HAP-1 (cell line): Measurements from ENCODE around the gene HEXD.

Experiments used
- DNase-seq, 2 experiments: peaks; one replicate each; pipeline ENCODE4 v3.0.0-alpha.2; 2016 to 2020; ENCODE audit warnings: low spot score in 2 of 2
- H3K27me3 ChIP-seq: fragments of 250-450 bp; sonication (Bioruptor Pico); 2 replicates; pipeline ENCODE4 v1.5.1; 2020; ENCODE audit warnings: low read depth, mild to moderate bottlenecking, moderate library complexity
- H3K36me3 ChIP-seq: fragments of 250-450 bp; sonication (Bioruptor Pico); replicated peaks from 2 replicates; pipeline ENCODE4 v1.5.1; 2020; ENCODE audit warnings: mild to moderate bottlenecking
- H3K4me1 ChIP-seq: fragments of 250-450 bp; sonication (Bioruptor Pico); 2 replicates; pipeline ENCODE4 v1.5.1; 2020; ENCODE audit warnings: mild to moderate bottlenecking
- H3K4me3 ChIP-seq: fragments of 250-450 bp; sonication (Bioruptor Pico); 2 replicates; pipeline ENCODE4 v1.5.1; 2020; ENCODE audit warnings: mild to moderate bottlenecking, moderate library complexity
- H3K9me3 ChIP-seq: fragments of 250-450 bp; sonication (Bioruptor Pico); 2 replicates; pipeline ENCODE4 v1.5.1; 2020; ENCODE audit warnings: mild to moderate bottlenecking, moderate library complexity
- in situ Hi-C: fragments of 300-500 bp; cut with MboI; formaldehyde crosslinking; loops from 3 replicates; pipeline ENCODE4 v1.14.3; 2020; ENCODE audit warnings: low sequenced_read_pairs, inconsistent platforms, mixed read lengths

The HEXD gene

DNA sequence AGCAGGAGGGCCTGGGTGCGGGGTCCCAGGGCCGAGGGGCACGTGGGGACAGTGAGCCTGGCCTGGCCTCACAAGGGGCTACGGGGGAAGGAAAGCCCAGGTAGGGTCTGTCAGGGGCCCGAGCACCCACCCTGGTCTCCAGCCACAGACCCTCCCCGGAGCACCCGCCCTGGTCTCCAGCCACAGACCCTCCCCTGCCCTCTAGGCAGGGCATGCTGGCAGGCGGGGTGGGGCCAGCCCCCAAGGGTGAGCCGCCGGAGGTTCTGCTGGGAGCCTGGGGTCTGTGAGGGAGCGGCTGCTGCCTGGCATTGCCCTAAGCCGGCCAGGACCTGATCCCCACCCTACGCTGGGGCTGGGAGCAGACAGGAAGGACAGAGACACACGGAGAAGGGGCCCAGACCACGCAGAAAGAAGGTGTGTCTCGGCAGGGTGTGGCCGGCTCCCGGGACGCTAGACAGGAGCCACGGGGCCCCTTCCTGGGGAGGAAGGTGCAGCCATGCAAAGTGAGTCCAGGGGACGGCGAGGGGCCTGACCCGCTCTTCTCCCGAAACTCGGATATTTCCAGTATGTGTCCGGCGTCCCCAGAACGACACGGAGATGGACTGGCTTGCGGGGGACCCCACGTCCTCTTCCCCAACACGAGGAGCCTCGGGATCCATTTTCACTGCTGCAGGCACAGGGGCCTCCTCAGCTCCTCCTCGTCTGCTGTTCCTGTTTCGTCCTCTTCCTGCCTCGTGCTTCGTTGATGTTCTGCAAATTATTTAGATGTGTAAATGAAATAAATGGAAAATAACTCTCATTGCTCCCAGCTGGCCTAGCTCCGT lies 31.1 kb upstream of the HEXD start:
- Histone ChIP-seq H3K4me3 (no peak overlapping the region), H3K4me1 (no peaks in the 10 kb centered on the region), H3K36me3 (no peaks in the 10 kb centered on the region), H3K9me3 (no peaks in the 10 kb centered on the region), H3K27me3 (peaks cover 6% of the 10 kb centered on the region; the same call in 1 of the 2 replicates)
- no peak for DNase-seq
- in situ Hi-C loops: no loop called here

DNA sequence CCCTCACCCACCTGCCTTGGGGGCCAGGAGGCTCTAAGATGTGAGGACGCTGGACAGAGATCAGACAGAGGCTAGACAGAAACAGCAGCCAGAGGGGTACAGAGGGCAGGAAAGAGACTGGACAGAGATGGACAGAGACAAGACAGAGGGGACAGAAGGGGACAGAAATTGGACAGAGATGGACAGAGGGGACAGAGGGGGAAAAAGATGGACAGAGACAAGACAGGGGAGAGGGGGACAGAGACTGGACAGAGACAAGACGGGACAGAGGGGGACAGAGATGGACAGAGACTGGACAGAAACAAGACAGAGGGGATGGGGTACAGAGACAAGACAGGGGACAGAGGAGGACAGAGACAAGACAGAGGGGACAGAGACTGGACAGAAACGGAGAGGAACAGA lies 30.4 kb upstream of the HEXD start:
- in situ Hi-C loops: no loop called here

DNA sequence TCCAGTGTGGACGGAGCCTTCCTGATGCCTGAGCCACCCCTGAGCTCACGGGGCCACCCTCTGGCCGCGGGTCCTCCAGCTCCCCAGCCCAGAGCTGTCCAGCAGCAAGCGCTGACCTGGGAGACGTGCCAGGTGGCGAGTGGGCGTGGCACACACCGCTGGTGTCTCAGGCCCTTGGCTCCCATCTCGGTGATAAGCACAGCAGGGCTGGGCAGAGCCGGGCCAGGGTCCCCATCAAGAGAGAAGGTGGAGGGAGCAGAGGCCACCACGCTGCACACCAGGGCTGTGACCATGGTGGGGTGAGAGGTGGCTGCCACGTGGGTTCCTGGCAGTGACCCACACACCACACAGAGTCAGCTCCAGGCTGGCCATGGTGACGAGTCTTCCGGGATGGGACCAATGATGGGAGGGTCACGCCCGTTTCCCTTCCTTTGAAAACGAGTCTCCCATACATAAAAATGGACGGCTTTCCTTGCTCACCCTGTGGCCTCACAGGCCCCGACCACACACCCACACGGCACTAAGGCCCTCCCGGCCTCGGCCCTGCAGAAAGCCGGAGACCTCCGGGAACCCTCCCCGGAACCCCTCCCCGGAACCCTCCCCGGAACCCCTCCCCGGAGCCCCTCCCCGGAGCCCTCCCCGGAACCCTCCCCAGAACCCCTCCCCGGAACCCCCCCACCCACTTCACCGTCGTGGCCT lies 29.8 kb upstream of the HEXD start:
- Histone ChIP-seq H3K36me3 (no peaks in the 10 kb centered on the region), H3K9me3 (no peaks in the 10 kb centered on the region), H3K4me1 (no peaks in the 10 kb centered on the region), H3K4me3 (no peak overlapping the region), H3K27me3 (peaks cover 6% of the 10 kb centered on the region; the same call in 1 of the 2 replicates)
- in situ Hi-C loops: no loop called here
- peak in 1 of 2 experiments; percentile 32 for DNase-seq

More for the DNA sequence above, 30.4 kb upstream of the HEXD start:
- Histone ChIP-seq H3K4me3 (no peak overlapping the region), H3K27me3 (peaks cover 6% of the 10 kb centered on the region; the same call in 1 of the 2 replicates), H3K9me3 (no peaks in the 10 kb centered on the region), H3K4me1 (no peaks in the 10 kb centered on the region), H3K36me3 (no peaks in the 10 kb centered on the region)
- no peak for DNase-seq

DNA sequence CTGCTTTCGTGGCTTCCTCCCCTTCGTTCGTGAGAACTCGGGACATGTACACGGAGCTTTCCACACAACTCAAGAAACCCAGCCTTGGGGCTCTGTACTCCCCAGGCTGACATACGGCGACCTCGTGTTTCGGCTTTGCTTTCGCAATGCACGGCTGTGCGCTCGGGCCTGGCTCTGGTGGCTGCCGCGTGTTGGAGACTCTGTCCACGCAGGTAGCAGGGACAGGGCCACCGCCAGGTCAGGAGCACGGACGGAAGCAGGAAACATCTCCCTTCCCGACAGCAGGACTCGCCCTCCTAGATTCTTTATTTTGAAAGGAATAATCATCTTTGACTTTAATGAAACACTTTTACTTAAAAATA lies 29.2 kb upstream of the HEXD start:
- DNase-seq: no peak
- Histone ChIP-seq H3K36me3 (no peaks in the 10 kb centered on the region), H3K27me3 (peaks cover 6% of the 10 kb centered on the region; the same call in 1 of the 2 replicates), H3K9me3 (no peaks in the 10 kb centered on the region), H3K4me1 (no peaks in the 10 kb centered on the region), H3K4me3 (no peak overlapping the region)
- in situ Hi-C loops: no loop called here

DNA sequence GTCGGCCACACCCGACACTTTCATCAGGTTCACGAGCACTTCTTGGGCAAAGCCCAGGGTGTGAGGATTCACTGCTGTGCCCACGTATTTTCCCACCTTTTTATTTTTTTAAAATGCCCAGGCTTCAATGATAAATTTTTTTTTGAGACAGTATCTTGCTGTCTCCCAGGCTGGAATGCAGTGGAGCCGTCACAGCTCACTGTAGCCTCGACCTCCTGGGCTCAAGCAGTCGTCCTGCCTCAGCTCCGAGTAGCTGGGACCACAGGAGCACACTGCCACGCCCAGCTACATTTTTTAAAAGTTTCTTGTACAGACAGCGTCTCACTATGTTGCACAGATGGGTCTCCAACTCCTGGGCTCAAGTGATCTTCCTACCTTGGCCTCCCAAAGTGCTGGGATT lies 28.8 kb upstream of the HEXD start:
- Histone ChIP-seq H3K9me3 (no peaks in the 10 kb centered on the region), H3K4me1 (no peaks in the 10 kb centered on the region), H3K4me3 (no peak overlapping the region), H3K36me3 (no peaks in the 10 kb centered on the region), H3K27me3 (peaks cover 6% of the 10 kb centered on the region; the same call in 1 of the 2 replicates)
- in situ Hi-C loops: no loop called here
- no peak for DNase-seq

DNA sequence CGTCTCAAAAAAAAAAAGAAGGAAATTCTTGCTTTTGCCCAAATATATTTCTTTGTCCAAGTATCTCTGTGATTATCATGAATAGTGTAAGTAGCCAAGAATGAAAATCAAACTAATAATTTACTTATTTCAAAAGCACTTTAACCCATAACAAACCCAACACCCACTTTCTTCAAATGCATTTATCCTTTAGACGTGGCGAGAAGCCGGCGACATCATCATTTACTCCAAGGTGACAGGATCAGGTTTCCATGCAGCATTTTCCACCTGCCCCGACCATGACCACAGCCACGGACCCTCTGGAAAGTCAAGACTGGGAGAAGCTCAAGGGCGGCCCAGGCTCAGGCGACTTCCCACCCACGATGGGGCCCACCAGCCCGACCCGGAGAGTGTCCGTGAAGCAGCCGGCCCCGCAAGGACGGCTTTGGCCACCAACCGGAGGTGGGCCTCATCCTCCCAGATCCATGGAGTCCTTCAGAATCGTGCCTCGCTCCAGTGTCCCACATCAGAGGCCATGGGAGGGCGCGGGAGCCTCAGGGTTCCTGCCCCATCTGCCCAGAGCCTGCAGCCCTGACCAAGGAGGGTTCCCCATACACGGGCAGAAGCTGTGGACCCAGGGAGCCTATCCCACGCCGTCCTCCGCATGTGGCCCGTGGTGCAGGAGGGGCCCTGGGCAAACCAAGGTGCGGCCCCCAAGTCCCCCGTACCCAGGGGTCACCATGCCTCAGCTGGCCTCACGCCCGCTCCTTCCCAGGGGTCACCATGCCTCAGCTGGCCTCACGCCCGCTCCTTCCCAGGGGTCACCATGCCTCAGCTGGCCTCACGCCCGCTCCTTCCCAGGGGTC lies 27.9 kb upstream of the HEXD start:
- DNase-seq: no peak

DNA sequence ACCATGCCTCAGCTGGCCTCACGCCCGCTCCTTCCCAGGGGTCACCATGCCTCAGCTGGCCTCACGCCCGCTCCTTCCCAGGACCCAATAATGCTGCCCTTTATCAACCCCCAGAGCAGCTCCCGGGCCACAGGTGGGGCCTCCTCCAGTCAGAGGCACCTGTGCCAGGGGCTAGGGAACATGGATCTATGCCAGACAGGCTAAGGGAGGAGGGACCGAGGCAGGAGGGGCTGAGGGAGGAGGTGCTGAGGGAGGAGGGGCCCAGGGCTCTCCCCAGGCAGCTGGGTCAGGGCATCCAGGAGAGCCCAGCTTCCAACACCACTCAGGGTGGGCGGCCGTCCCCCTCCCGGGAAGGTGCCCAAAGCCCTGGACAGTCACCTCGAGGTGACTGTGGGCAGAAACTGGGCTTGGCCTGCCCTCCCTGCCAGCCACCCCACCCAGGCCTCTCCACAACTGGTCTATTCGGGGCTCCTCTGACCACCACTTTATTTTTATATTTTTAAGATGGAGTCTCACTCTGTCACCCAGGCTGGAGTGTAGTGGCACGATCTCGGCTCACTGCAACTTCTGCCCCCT lies 27.2 kb upstream of the HEXD start:
- in situ Hi-C loops: no loop called here
- DNase-seq: no peak
- no peak overlapping the region for H3K4me3 ChIP-seq
- no peaks in the 10 kb centered on the region for H3K36me3 ChIP-seq
- no peaks in the 10 kb centered on the region for H3K9me3 ChIP-seq
- no peaks in the 10 kb centered on the region for H3K4me1 ChIP-seq
- H3K27me3 ChIP-seq: peaks cover 6% of the 10 kb centered on the region; the same call in 1 of the 2 replicates

More for the DNA sequence above, 27.9 kb upstream of the HEXD start:
- no peaks in the 10 kb centered on the region for H3K9me3 ChIP-seq
- no peak overlapping the region for H3K4me3 ChIP-seq
- H3K4me1 ChIP-seq: no peaks in the 10 kb centered on the region
- H3K27me3 ChIP-seq: peaks cover 6% of the 10 kb centered on the region; the same call in 1 of the 2 replicates
- H3K36me3 ChIP-seq: no peaks in the 10 kb centered on the region
- in situ Hi-C loops: no loop called here

DNA sequence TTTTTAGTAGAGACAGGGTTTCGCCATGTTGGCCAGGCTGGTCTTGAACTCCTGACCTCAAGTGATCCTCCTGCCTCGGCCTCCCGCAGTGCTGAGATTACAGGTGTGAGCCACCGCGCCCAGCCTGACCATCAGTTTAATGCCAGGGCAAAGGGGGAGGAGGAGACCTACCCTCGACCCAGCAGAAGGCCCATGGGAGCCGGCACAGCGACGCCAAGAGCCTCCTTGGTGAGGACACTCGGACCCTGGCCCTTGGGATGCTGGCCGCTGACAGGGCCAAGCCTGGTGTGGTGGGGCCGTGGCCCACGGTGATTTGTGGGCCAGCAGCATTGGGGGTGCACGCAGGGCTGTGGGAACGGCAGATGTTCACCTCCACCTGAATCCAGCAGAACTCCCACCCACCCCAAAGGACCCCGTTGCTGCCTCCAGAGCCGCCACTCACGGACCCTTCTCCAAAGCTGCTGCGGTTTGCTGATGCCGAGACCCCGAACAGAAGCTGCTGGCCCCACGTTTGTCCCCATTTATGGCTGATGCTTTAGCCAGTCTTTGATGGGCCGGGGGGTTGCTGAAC lies 26.6 kb upstream of the HEXD start:
- H3K36me3 ChIP-seq: no peaks in the 10 kb centered on the region
- H3K4me3 ChIP-seq: no peak overlapping the region
- in situ Hi-C loops: no loop called here
- peaks cover 6% of the 10 kb centered on the region; the same call in 1 of the 2 replicates for H3K27me3 ChIP-seq
- H3K4me1 ChIP-seq: no peaks in the 10 kb centered on the region
- DNase-seq: no peak
- no peaks in the 10 kb centered on the region for H3K9me3 ChIP-seq

DNA sequence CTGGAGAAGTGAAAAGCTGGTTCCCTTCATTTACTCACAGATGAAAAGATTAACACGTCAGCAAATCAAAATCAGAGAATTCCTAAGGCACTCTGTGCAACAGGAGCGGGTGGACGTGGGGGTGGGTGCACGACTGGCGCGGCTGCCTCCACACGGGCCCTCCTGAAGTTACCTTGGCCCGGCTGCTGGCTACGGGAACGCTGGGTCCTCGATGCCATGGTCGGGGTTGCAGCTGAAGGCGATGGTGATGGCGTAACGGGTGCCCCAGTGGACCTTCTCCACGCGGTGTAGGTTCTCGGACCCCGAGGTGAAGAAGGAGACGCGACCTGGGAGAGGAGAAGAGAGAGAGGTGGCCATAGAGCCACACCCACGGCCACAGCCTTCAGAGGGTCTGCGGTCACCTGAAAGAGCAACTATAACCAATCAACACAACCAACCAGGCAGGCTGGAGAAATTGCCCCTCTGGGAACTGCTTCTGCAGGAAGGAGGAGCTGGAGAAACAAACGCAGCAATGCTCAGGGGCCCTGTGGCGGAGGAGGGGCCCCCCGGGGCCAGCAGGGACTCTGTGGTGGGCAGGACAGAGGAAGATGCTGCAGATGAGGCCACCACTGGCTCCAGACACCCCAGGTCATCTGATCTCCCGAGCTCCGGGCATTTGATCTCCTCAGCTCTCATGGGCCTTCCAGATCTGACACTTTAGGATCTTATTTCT lies 25.8 kb upstream of the HEXD start:
- H3K27me3 ChIP-seq: 0 out of 2 replicates have a peak, but pooled peaks cover under 1% of the 10 kb centered on the region
- no peaks in the 10 kb centered on the region for H3K36me3 ChIP-seq
- H3K4me3 ChIP-seq: no peak overlapping the region
- H3K4me1 ChIP-seq: no peaks in the 10 kb centered on the region
- no peaks in the 10 kb centered on the region for H3K9me3 ChIP-seq
- DNase-seq: no peak
- in situ Hi-C loops: no loop called here

DNA sequence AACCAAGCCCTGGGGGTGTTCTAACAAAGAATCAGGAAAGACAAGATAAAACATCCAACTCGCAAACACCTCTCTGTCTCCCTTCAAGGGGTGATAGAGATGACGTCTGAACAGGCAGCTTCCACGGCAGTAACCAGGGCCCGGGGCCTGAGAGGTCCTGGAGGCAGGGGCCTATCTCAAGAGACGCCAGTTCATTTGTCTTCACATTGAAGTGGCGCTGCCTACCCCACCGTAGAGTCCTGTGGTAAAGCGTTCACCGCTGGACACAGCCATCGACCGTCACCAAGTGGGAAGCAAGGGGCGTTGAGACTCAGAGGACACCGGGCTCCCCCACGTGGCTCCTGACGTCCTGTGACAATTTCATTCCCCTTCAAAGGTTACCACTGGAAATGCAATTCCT lies 25.2 kb upstream of the HEXD start:
- no peaks in the 10 kb centered on the region for H3K9me3 ChIP-seq
- in situ Hi-C loops: no loop called here
- H3K27me3 ChIP-seq: no peaks in the 10 kb centered on the region
- H3K36me3 ChIP-seq: no peaks in the 10 kb centered on the region
- H3K4me3 ChIP-seq: no peak overlapping the region
- no peak for DNase-seq
- no peaks in the 10 kb centered on the region for H3K4me1 ChIP-seq

DNA sequence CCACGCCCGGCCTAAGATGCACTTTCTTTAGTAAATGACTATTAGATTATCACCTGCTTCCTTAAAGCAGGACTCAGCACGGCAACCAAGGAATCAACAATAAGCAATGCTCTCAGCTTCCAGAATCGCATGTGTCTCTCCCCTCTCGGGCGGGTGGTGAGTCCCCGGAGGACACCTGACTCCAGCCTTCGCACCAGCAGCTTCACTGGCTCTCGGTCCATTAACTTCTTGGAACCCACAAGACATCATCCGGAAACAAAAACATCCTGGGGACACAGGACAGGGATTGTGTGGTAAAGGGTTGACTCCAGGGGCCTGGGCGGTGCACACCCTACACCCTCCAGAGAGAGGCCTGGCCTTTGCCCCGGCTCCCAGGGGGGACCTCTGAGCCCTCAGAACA lies 23.9 kb upstream of the HEXD start:
- Histone ChIP-seq H3K9me3 (no peaks in the 10 kb centered on the region), H3K4me1 (no peaks in the 10 kb centered on the region), H3K4me3 (no peak overlapping the region), H3K36me3 (no peaks in the 10 kb centered on the region), H3K27me3 (no peaks in the 10 kb centered on the region)
- DNase-seq: no peak
- in situ Hi-C loops: no loop called here

DNA sequence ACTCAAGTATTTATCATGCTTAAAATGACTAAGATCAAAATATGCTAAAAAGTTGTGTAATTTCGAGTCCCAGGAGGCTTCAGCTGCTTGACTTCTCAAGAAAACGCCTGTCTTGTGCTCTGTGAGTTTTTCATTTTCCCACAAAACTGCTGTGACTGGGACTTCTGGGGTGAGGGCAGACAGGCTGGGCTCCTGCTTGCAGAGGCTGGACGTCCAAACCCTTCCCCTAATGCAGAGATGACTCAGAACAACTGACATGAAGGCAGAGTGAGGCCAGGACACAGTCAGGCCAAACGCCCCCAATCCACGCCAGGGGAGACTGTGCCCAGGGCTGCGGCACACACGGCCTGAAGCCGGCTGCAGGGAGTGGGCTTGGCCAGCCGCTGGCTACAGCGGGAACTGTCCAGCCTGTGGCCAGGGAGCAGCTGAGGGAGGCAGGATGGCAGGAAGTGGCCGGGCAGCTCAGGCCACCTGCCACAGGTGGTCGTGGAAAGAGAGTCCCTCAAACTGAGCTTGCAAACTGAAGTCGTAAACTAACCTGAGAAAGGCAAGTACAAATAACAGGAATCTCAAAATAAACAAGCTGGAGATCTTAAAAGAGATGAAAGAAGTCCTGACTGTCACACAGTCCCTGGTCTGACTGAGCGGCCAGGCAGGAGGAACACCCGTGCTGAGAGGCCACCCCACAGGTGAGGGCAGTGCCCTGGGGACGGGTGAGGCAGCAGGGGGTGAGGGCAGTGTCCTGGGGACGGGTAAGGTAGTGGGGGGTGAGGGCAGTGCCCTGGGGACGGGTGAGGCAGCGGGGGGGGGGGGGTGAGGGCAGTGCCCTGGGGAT lies 21.3 kb upstream of the HEXD start:
- H3K36me3 ChIP-seq: no peaks in the 10 kb centered on the region; the same call in 1 of the 2 replicates
- no peak for DNase-seq
- H3K4me1 ChIP-seq: no peaks in the 10 kb centered on the region
- H3K4me3 ChIP-seq: no peak overlapping the region
- no peaks in the 10 kb centered on the region for H3K9me3 ChIP-seq
- no peaks in the 10 kb centered on the region for H3K27me3 ChIP-seq
- in situ Hi-C loops: no loop called here
